ENCODE measurements around the gene ARHGAP26. TPM values are rescaled to one million over a fixed set of nuclear protein-coding genes. Genes with fewer than 3 reads are reported as not detected.

Gene ARHGAP26
- total and polyA plus RNA-seq, 4 donors, result 1.8 to 16.7 (median 4.1) TPM

DNA sequence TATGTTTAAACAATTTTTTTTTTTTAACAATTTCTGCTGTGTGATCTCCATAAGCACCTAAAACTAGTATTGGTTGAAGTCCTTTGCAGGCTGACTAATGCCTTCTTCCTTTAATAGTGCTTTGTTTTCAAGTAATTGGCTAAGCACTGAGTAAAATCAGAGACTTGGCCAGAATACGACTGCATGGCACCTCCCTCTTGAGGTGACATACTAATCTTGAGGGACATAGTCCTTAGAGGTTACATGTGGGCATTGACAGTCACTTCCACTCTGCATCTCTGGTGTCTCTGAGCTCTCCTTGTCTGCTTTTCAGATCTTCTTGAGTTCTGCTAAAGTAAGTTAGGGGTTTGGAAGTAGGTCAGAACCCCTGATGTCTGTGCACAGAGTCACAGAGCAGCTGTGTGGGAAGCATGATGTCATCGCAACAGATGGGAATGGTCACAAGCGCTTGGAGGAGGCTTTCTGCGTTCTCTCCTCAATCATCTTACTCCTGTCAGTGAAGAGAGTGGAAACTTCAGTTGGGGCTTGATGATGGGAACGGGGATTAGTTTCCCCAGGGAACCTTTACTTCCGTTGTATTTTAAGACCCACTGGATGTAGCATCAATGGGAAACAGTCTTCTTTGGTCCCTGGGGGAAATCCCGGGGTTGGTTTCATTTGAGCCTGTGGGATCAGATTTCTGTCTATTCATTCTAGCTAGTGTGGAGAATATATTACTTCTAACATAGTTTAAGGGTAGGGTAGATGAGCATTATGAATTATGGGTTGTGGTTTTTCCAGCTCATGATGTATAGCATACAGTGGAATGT lies 136.9 kb downstream of the ARHGAP26 start:
- Histone ChIP-seq H3K4me1 (ENCODE audit: control insufficient read depth in 4 of 4, insufficient read depth in 4 of 4, low read length in 3 of 4) (peaks cover 0 to 13% (median 12%) of the 10 kb centered on the region in 4 donors), H3K9ac (ENCODE audit: low read depth in 1 of 2, low read length in 2 of 2) (no peak overlapping the region), H3K36me3 (ENCODE audit: control insufficient read depth in 4 of 4, insufficient read depth in 3 of 4, low read depth in 1 of 4, low read length in 3 of 4) (peaks cover 0 to 39% (median 22%) of the 10 kb centered on the region in 4 donors), H3K9me3 (ENCODE audit: control insufficient read depth in 4 of 4, low read length in 3 of 4) (no peaks in the 10 kb centered on the region), H3K27me3 (ENCODE audit: control insufficient read depth in 4 of 4, insufficient read depth in 4 of 4, low read length in 3 of 4) (no peaks in the 10 kb centered on the region), H3K4me3 (ENCODE audit: low read depth in 1 of 3, low read length in 3 of 3) (no peak overlapping the region), H3K27ac (ENCODE audit: low read depth in 1 of 2, low read length in 2 of 2) (no peak overlapping the region)
- TF ChIP-seq HNF4A (conservative IDR thresholded peaks at IDR 0.05), result no peak
- TF ChIP-seq, protein P1, sequence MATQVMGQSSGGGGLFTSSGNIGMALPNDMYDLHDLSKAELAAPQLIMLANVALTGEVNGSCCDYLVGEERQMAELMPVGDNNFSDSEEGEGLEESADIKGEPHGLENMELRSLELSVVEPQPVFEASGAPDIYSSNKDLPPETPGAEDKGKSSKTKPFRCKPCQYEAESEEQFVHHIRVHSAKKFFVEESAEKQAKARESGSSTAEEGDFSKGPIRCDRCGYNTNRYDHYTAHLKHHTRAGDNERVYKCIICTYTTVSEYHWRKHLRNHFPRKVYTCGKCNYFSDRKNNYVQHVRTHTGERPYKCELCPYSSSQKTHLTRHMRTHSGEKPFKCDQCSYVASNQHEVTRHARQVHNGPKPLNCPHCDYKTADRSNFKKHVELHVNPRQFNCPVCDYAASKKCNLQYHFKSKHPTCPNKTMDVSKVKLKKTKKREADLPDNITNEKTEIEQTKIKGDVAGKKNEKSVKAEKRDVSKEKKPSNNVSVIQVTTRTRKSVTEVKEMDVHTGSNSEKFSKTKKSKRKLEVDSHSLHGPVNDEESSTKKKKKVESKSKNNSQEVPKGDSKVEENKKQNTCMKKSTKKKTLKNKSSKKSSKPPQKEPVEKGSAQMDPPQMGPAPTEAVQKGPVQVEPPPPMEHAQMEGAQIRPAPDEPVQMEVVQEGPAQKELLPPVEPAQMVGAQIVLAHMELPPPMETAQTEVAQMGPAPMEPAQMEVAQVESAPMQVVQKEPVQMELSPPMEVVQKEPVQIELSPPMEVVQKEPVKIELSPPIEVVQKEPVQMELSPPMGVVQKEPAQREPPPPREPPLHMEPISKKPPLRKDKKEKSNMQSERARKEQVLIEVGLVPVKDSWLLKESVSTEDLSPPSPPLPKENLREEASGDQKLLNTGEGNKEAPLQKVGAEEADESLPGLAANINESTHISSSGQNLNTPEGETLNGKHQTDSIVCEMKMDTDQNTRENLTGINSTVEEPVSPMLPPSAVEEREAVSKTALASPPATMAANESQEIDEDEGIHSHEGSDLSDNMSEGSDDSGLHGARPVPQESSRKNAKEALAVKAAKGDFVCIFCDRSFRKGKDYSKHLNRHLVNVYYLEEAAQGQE (IDR thresholded peaks at IDR 0.05), result no peak
- TF ChIP-seq FOXA2 (IDR thresholded peaks at IDR 0.05), result no peak
- TF ChIP-seq YY1 (IDR thresholded peaks at IDR 0.05), result no peak
- no peak for TF ChIP-seq GABPA (IDR thresholded peaks at IDR 0.05 in 1 of 2, conservative IDR thresholded peaks at IDR 0.05 in 1 of 2)
- TF ChIP-seq MAX (IDR thresholded peaks at IDR 0.05), result no peak
- TF ChIP-seq, protein P2, sequence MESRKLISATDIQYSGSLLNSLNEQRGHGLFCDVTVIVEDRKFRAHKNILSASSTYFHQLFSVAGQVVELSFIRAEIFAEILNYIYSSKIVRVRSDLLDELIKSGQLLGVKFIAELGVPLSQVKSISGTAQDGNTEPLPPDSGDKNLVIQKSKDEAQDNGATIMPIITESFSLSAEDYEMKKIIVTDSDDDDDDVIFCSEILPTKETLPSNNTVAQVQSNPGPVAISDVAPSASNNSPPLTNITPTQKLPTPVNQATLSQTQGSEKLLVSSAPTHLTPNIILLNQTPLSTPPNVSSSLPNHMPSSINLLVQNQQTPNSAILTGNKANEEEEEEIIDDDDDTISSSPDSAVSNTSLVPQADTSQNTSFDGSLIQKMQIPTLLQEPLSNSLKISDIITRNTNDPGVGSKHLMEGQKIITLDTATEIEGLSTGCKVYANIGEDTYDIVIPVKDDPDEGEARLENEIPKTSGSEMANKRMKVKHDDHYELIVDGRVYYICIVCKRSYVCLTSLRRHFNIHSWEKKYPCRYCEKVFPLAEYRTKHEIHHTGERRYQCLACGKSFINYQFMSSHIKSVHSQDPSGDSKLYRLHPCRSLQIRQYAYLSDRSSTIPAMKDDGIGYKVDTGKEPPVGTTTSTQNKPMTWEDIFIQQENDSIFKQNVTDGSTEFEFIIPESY (IDR thresholded peaks at IDR 0.05), result no peak
- TF ChIP-seq JUND (IDR thresholded peaks at IDR 0.05), result no peak
- no peak for TF ChIP-seq FOXA1 (IDR thresholded peaks at IDR 0.05)
- no peak for TF ChIP-seq SP1 (IDR thresholded peaks at IDR 0.05)
- TF ChIP-seq, protein P3, sequence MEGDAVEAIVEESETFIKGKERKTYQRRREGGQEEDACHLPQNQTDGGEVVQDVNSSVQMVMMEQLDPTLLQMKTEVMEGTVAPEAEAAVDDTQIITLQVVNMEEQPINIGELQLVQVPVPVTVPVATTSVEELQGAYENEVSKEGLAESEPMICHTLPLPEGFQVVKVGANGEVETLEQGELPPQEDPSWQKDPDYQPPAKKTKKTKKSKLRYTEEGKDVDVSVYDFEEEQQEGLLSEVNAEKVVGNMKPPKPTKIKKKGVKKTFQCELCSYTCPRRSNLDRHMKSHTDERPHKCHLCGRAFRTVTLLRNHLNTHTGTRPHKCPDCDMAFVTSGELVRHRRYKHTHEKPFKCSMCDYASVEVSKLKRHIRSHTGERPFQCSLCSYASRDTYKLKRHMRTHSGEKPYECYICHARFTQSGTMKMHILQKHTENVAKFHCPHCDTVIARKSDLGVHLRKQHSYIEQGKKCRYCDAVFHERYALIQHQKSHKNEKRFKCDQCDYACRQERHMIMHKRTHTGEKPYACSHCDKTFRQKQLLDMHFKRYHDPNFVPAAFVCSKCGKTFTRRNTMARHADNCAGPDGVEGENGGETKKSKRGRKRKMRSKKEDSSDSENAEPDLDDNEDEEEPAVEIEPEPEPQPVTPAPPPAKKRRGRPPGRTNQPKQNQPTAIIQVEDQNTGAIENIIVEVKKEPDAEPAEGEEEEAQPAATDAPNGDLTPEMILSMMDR (IDR thresholded peaks at IDR 0.05; ENCODE audit: low read depth, low read length, missing input control), result no peak
- no peak for TF ChIP-seq ATF3 (IDR thresholded peaks at IDR 0.05)
- no peak for TF ChIP-seq RAD21 (IDR thresholded peaks at IDR 0.05)
- TF ChIP-seq NR2F2 (IDR thresholded peaks at IDR 0.05), result no peak
- TF ChIP-seq RXRA (IDR thresholded peaks at IDR 0.05), result no peak
- TF ChIP-seq EGR1 (IDR thresholded peaks at IDR 0.05; ENCODE audit: low read depth in 2 of 2), result no peak
- no peak for TF ChIP-seq HNF4G (IDR thresholded peaks at IDR 0.05)
- WGBS, result 88% methylated on average over 7 of the region's 7 CpGs
- no peak for DNase-seq (ENCODE audit: low spot score)

All from liver (tissue), 9 donors.